Cerebellar nuclear complex (tissue), 1 donor: Measurements from ENCODE around the gene SYT2.

ENCODE experiments used
- DNase-seq, 2 experiments: peaks; one replicate each; lab custom pipeline; 2025; lab: John Stamatoyannopoulos, UW

SYT2 gene

DNA sequence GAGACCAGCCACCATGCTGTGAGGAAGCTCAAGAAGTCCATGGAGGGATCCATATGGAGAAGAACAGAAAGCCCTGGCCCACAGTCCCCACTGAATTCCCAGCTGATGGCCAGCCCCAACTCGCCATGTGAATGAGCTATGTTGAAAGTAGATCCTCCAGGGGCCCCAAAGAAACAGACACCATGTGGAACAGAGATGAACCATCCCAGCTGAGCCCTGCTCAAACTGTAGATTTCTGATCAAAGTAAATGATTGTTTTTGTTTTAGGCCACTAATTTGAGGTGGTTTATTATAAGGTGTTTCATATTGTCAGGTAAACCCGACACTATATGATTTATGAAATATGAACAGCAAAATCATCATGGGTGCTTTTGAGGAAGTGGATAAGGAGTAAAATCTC is 32.8 kb downstream of the SYT2 start:
- DNase-seq, result no peak

DNA sequence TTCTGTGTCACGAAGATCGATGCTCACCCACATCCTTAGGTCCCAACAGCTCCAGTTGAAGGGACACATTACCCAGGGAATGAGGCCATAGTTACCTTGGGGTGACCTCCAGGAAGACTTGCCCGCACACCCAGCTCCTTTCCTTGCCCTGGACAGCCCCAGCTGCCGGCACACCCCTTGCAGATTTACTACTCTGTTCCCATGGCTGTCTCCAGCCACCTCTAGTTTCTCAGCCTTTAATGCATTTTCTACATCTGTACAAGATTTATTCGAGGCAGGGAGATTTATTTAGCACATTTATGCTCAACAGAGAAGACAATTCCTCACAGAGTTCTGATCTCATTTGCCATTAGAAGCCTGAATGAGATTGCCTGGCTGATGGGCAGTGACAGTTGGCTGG is 36.7 kb downstream of the SYT2 start:
- DNase-seq, result no peak

DNA sequence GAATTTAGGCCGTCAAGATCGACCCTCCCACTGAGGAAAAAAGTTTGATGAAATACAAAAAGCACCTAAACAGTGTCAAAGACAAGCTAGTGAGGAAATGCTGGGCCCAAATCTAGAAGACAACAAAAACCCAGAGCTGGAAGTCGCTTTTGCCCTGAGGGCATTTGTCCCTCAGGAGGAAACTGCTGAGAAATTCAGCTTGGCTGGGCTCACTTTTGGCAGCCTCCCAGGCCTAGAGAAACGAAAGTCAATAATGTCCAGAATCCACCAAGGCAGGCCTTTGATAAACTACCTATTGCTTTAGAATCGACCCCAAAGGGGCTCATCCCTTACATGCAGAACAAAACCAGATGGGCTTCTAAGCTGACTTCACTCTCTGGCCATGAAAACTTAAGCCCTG is 38.9 kb downstream of the SYT2 start:
- DNase-seq, result no peak

GRCh38 chr1:202665417-202665816 is 44.8 kb downstream of the SYT2 start:
- no peak for DNase-seq

GRCh38 chr1:202664083-202664482 is 46.2 kb downstream of the SYT2 start:
- DNase-seq, result no peak

DNA sequence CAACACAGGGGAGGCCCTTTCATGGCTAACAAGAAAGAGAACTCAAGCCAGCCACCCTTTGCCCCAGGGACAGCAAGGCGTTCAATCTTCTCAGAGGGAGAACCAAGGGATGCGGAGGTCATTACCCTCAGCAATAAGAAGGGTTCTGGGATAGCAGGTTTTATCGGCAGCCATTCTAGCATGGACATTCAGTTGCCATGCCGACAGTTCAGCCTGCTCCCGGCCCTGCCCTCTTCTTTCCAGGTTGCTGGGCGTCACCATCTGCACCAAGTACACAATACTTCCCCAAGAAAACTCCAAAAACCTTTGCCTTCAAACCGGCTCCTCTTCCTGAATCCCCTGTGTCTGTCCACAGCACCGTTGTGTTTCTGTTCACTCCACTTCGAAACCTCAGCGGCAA is 47.1 kb downstream of the SYT2 start:
- DNase-seq, result no peak

DNA sequence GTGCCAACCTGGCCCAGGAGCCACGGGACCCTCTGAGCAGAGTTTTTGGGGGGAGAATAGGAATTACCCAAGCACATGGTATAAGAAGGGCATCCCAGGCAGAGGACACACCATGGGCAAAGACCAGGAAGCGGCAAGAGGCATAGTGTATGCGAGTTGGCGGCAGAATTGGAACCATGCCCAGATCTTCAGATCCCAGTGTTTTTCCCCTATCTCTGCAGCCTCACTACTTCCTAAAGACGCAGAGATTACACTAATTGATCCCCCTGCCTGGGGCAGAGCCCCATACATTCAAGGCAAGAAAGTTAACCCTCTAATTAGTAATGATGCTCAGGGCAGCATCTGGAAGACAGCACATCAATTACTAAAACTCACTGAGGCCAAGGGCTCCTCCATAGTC is 48.2 kb downstream of the SYT2 start:
- peak in 1 of 2 experiments; percentile 33 for DNase-seq

DNA sequence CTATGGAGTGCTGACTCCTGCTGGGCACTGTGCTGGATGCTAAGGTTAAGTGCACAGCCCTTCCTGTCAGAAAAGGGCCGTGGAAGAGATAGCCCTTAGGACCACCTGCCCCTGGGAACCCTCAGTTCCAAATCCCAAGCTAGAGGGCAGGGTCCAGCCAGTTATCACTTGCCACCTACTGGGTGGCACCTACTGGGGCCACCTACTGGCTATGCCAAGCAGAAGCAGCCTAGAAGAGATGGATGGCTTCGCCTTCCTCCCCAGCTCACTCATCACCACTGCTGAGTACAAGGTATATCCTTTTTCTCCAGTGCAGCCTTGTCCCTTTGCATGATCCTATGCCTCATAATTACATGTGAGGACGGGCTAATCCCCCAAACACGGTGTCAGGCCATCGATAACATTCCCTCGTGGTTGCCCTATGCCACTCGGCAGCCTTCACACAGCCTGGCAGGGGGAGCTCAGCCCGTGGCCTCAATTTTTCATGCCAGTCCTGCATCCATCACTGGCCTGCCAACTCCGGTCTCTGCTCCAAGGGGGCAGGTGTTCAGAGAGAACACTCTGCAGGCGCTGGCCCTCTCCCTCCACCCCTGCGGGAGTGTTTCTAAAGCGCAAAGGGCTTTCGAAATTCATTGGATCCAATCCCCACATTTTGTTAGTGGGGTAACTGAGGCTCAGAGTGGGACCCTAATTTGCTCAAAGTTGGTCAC is 49.0 kb downstream of the SYT2 start:
- peak; percentile 77 to 94 for DNase-seq

DNA sequence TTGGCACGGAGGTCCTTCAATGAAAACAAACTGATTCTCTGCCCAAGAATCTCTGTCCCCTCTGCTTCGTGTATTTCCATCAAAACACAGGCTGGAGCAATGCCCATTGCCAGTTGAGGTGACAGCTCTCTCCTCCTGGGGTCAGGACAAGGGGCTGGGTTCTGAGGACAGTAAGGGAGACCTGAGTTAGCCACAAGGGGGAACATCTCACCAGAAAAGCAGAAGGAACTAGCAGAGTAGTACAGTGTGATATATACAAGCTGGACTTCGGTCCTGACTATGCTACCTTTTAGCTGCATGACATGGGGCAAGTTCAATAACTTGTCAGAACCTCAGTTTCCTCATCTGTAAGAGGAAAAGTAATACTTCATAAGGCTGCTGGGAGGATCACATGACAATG is 50.3 kb downstream of the SYT2 start:
- DNase-seq, result peak in 1 of 2 experiments; percentile 86

- peak; percentile 48 to 86 for DNase-seq
Measured at GRCh38 chr1:202659541-202659940, 50.7 kb downstream of the SYT2 start.

DNA sequence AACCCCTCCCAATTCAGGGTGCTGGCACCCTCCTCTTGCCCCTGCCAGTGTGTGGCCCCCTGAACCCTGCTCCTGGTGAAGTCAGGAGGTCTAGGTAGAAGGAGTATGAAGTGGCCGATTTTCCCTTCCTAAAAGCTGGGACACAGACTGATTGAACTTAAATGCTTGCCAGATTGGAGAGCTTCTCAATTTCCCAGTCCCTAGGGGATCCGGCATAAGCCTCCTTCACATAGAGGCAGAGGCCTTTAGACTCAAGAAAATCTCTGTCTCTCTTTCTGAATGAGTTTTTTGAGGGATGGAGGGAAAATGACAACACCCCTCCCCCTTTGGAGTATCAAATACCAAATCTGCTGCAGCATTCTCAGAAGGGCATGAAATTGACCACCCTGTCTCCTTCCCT is 51.5 kb downstream of the SYT2 start:
- no peak for DNase-seq

DNA sequence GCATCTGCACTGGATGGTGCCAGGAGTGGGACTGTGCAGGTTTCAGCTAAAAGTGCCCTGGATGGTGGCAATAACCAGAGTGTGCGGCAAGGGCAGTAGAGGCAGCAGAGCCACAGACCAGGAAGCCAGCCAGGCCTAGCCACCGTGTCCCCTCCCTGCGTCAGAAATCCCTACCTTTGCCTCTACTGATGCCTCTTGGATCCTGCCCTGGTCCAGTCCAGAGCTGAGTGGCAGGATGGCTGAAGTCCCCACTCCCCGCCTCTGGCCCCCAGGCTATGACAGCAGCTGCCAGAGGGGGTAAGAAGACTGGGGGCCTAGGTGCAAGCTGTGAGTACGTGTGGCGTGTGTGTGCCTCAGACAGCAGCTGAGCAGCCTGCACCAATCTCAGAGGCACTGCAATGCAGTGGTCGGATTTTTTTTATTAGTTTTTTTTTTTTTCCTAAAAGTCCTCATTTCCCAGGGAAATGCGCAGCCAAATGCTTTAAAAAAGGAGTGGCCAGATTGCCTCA is 51.9 kb downstream of the SYT2 start:
- DNase-seq, result no peak

DNA sequence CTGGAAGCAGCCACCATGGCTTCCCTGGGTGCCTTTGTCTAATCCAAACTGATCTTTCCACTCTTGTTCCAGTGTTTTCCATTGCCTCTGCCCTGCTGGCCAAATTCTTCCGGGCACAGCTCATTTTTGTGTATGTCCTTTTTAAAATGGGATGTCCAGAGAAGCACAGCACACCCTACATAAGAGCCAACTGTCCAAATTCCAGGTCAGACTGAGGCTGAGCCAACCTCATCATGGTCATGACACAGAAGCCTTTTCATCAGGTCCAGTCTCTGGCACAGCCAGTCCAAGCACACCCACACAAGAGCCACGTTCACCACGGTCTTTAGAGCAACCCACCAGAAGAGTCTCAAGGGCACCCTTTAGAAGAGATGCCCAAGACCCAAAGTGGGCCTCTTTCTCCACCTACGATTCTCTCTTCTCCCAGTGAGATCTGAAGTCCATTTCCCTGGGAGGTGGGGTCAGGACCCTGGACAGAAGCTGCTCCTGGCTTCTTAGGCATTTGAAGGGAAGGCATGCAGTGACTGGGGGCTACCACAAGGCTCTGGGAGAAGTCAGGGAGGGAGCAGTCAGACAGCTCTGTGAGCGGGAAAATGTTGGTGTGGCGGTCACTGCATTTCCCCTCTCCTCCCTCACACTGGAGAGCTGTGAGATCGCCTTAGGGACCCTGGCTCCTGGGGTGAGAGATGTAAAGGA is 53.2 kb downstream of the SYT2 start:
- peak in 1 of 2 experiments; percentile 55 for DNase-seq

DNA sequence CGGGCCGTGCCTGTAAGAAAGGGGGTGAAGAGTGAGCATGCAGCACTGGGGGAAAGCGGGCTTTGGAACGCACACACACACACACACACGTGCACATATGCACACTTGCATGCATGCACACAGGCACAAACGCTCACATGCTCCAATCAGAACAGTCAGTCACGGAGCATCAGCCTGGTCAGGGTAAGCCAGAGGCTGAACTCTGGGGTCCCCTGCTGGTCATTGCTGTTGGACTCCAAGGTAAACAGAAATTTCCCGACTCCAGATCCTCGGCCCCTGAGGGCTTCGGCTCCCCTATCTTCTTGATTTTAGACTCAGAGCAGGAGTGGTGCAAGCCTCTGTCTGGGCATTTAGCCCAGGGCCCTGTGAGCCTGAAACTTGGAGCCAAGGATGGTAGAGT is 54.2 kb downstream of the SYT2 start:
- no peak for DNase-seq

GRCh38 chr1:202654079-202654478 is 56.2 kb downstream of the SYT2 start:
- DNase-seq, result no peak

DNA sequence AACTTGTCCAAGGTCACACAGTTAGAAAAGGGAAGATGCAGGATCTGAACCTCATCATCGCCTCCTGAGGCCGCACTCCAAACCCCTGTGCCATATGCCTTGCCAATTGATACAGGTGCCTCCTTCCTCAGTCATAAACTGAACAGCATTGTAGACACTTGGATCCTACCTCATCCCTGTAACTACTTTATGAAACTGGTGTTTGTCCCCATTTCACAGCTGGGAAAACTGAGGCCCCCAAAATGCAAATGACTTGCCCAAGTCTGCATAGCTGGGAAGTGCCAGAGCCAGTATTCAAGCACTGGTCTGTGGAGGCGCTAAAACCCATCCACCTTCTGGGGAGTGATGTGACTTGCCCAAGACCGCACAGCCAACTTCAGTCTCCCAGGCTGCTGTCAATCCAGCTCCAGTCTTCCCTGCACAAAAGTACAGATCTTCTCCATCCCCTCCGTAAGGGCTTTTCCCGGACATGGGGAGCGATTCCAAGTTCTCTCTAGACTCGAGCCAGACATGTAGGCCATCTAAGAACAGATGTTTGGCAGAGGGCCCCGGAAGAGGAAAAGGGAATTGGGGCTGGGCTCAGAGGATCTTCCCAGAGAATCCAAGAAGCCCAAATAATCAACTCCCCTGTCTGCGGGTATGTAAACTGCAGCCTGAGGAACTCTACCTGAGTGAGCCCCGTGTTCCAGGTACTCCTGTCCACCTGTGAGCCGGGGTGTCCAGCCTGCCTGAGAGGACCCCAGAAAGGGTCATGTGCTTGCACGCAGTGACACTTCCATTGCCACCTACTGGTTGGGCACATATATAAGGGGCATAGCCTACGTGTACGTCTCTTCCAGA is 60.5 kb downstream of the SYT2 start:
- no peak for DNase-seq

DNA sequence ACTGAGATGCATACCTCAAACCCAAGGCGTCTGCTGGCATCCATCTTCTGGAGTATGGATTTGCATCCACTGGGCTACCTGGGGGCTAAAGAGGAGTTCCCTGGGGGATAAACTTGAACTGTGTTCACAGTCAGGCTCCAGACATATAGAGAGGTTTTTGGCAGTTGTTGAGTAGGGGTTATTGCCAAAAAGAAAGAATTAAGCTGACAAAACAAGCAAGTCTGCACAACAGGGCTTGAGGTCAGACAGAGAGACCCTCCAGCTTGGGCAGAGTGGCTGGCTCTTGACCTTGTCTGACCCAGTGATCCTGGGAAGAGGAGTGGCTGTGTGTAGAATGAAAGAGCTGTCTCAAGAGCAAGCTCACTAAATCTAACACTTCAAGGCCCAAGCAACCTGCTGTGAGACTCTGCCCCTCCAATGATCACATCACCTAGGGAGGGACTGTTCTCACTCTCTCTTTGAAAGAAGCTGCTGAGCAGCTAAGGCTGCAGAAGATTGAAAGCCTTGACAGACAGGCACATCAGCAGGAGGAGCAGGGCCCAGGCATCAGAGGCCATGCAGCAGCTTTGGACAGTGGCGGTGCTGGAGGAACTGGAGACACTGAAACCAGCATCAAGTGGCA is 61.5 kb downstream of the SYT2 start:
- DNase-seq, result no peak

- no peak for DNase-seq
Measured at GRCh38 chr1:202645097-202645476, 65.2 kb downstream of the SYT2 start.

- DNase-seq, result no peak
Measured at GRCh38 chr1:202644219-202645096, 65.8 kb downstream of the SYT2 start.

DNA sequence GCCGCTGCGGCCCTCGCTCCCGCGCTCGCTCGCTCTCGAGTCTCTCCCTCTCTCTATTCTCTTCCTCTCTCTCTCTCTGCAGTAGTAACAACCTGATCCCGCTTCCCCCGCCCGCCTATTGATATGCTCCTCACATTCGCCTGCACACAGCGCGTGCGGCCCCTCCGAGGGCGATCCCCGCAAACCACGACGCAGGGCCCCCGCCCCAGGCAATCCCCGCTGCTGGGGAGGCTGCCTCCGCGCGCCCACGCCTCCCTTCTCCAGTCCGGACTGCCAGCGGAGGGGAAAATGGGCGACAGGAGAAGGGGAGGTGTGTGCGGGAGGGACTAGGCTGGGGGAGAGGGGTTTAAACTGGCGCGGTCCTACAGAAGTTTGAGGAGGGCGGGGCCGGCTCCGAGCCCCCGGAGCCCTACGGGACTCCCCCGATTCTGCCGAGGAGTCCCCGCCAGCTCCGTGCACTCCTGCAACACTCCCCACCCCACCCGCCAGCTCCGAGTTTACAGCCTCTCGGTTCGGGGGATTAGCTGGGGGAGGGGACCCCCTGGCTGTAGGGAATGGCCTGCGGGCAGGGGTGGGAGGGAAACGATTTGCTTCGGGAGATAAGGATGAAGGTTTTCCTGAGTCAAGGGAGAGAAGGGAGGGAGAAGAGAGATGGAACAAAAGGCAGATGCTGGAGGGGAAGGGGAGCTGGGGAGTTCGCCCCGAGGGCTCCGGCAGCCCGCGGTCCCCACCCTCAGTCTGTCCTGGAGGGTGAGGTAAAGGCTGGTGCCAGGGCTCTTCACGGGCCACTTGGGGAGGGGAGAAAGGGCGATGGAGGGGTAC is 66.6 kb downstream of the SYT2 start:
- DNase-seq, result no peak
